OCI-LY3 (cell line): ENCODE measurements around the gene HENMT1.

Experiments
- EZH2phosphoT487 ChIP-seq: fragments of 200-600 bp; shearing (Covaris generic); IDR thresholded peaks from 2 replicates; pipeline ENCODE4 v1.6.1; 2018; ENCODE audit warnings: antibody characterized with exemption, mixed run types, low read depth
- TF ChIP-seq, protein P1 (sequence below): fragments of 200-600, 300-600 bp; sonication (generic); IDR thresholded peaks from 2 replicates; pipeline ENCODE4 v1.5.1; 2014; ENCODE audit warnings: antibody characterized with exemption, low read length, low read depth

DNA sequence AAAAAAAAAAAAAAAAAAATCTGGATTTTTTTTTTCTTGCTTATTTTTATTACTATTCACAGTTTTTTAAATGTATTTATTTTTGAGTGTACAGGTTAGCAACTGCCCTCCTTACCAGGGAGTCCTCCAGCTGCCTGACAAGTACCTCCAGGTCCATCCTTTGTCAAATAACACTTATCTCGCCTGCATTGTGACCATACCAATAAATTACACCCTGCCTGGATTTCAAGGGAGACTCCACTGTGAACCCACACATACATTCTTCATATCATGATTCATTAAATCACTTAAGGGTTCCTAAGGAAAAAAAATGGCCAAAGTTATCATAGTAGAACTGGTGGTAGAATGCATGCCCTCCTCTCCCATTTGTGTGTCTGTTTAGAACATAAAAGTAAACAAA lies 62.6 kb downstream of the HENMT1 start:
- TF ChIP-seq EZH2phosphoT487, result no peak
- TF ChIP-seq, protein P1, sequence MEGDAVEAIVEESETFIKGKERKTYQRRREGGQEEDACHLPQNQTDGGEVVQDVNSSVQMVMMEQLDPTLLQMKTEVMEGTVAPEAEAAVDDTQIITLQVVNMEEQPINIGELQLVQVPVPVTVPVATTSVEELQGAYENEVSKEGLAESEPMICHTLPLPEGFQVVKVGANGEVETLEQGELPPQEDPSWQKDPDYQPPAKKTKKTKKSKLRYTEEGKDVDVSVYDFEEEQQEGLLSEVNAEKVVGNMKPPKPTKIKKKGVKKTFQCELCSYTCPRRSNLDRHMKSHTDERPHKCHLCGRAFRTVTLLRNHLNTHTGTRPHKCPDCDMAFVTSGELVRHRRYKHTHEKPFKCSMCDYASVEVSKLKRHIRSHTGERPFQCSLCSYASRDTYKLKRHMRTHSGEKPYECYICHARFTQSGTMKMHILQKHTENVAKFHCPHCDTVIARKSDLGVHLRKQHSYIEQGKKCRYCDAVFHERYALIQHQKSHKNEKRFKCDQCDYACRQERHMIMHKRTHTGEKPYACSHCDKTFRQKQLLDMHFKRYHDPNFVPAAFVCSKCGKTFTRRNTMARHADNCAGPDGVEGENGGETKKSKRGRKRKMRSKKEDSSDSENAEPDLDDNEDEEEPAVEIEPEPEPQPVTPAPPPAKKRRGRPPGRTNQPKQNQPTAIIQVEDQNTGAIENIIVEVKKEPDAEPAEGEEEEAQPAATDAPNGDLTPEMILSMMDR, result no peak
